CD4-positive, alpha-beta T cell treated with Interleukin-4 for 4 hours (primary cell): ENCODE measurements around the gene CA9.

Experiments
- DNase-seq: peaks from one replicate; pipeline ENCODE4 v3.0.0-alpha.2; 2020

The CA9 gene

GRCh38 chr9:35652829-35653209 is 20.9 kb upstream of the CA9 start:
- DNase-seq = no peak

DNA sequence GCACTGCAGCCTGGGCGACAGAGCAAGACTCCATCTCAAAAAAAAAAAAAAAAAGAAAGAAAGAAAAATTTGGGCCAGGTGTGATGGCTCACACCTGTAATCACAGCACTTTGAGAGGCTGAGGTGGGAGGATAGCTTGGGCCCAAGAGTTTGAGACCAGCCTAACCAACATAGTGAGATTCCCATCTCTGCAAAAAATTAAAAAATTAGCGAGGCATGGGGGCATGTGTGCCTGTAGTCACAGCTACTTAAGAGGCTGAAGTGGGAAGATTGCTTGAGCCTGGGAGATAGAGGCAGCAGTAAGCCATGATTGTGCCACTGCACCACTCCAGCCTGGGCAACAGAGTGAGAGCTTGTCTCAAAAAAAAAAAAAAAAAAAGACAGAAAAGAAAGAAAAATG is 20.1 kb upstream of the CA9 start:
- DNase-seq = no peak

GRCh38 chr9:35656348-35656747 is 17.4 kb upstream of the CA9 start:
- DNase-seq = no peak

DNA sequence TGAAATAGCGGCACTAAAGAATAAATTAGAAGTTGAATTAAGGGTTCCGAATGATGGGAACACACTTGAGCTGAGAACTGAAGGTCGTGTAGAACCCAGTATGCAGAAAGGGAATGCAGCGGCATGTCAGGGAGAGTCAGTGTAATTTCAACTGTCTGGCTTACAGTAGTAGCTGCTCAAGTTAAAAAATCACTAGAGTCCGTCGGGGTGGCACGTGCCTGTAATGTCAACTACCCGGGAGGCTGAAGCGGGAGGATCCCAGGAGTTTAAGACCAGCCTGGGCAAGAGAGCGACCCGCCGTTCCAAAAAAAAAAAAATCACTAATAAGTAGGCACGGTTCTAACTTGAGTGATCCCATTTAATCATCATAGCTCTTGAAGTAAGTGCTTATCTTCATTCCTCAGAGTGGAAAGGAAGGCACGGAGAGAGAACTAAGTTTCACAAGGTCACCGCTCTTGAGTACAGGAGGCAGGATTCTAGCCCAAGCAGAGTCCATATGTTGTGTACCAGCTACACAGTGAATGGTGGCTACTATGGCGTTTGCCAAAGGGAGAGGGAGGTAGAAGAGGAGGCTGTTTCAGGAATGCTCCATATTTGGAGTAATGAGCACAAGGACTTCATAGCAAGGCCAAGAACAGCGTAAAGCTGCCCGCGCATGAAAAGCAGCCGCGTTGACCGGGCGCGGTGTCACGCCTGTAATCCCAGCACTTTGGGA is 16.7 kb upstream of the CA9 start:
- DNase-seq = no peak

DNA sequence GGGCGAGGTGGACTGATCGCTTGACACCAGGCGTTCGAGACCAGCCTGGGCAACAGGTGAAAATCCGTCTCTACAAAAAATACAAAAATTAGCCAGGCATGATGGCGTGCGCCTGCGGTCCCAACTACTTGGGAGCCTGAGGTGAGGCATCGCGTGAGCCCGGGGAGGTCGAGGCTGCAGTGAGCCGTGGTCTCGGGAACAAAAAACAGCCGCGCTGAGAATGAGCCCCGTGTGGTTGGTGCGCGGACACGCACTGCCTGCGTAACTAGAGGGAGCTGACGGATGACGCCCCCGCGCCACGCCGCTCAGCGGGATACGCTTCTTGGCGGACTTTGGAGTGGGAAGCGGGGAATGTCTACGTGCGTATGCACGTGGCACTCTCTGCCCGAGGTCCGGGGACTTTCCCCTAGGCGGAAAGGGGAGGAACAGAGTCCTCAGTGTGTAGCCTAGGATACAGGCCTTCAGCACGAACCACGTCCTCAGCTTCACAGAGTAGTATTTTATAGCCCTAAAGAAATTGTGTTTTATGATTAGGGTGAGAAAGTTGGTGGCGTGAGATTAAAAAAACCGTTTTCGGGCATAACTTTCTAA is 16.1 kb upstream of the CA9 start, which contains the start of gene RMRP:
Gene RMRP, minus strand, starts transcription at position 474 of the 591 bp plus-strand sequence.
- peak; percentile 96 for DNase-seq

- DNase-seq = peak; percentile 78
Observed at GRCh38 chr9:35658137-35658967, 15.4 kb upstream of the CA9 start, which contains the start of gene CCDC107. CCDC107 (plus strand) TSS chr9:35658292; CDS start chr9:35658380, 88 bp downstream.

- DNase-seq = no peak
Observed at GRCh38 chr9:35658968-35659220, 14.8 kb upstream of the CA9 start.

- no peak for DNase-seq
Observed at GRCh38 chr9:35659340-35659739, 14.4 kb upstream of the CA9 start.

- DNase-seq = no peak
Observed at GRCh38 chr9:35660966-35661415, 12.7 kb upstream of the CA9 start.

- peak; percentile 62 for DNase-seq
Observed at GRCh38 chr9:35661756-35662350, 11.9 kb upstream of the CA9 start.

GRCh38 chr9:35662437-35662836 is 11.3 kb upstream of the CA9 start:
- DNase-seq = no peak

GRCh38 chr9:35664531-35665470 is 8.9 kb upstream of the CA9 start, which contains the start of gene ARHGEF39:
ARHGEF39 (minus strand) TSS chr9:35665195; CDS start chr9:35665169, 26 bp downstream.
- peak; percentile 53 for DNase-seq

DNA sequence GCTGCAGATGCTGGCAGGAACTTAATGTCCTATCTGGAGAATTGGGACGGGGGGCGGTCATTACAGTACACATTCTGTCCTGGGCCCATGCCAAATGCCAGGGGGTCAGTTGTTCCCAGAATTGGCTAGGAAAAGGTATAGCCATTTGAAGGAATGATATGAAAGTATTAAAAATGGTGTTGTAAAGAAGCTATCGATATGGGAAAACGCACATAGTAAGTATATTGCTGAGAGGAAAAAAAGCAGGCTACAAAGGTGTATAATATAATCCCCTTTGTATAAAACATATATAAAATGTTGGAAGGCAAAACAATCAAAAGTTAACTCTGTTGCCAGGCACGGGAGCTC is 8.3 kb upstream of the CA9 start:
- no peak for DNase-seq

DNA sequence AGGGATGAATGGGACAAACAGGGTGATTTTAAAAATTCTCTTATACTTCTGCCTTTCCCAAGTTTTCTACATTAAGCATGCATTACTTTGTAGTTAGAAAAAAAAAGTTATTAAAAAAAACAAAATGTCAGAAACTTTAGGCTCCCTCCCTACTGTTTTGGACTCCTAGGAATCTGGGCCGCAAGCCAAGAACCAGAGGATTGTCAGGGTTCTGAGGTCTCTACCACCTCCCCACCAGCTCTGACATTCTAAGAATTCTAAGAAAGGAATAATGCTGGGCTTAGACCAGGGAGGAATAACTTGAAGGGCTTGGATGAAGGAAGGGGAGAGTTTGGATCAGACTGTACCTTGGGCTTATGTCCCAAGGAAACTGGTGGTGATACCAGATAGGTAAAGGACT is 7.7 kb upstream of the CA9 start:
- DNase-seq = no peak

DNA sequence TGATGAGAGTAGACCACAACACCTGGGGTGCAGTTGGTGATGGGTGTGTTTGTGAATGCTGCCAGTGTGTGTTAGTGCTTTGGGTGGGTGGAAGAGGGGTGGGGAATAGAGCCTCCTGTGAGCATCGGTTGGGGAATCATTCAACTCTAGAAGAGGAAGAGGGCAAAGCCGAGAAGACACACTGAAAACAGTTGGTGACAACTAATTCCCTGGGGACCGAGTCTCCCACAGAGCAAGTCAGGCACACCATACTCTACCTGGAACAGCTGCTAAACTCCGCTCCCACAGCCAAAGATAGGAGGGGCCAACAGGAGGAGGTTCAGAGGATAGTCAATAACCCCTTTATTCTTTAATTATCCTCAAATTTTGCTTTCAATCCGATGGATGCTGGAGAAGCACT is 7.2 kb upstream of the CA9 start:
- no peak for DNase-seq

DNA sequence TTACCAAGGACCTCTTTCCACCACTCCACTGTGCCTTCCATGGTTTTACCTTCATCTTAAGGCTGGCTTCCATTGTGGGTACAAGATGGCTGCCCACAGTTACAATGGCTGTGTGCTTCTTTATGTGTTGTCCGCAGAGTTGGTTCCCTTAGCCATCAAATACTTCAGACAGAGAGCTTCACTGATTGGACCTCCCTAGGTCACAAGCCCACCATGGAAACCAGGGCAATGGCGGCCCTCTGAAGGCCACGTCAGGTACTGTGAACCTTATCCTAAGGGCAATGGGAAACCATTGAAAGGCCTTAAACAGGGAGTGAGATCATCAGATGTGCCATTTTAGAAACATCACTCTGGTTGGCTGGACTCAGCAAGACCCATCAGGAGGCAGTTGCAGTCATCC is 5.8 kb upstream of the CA9 start:
- DNase-seq = no peak

DNA sequence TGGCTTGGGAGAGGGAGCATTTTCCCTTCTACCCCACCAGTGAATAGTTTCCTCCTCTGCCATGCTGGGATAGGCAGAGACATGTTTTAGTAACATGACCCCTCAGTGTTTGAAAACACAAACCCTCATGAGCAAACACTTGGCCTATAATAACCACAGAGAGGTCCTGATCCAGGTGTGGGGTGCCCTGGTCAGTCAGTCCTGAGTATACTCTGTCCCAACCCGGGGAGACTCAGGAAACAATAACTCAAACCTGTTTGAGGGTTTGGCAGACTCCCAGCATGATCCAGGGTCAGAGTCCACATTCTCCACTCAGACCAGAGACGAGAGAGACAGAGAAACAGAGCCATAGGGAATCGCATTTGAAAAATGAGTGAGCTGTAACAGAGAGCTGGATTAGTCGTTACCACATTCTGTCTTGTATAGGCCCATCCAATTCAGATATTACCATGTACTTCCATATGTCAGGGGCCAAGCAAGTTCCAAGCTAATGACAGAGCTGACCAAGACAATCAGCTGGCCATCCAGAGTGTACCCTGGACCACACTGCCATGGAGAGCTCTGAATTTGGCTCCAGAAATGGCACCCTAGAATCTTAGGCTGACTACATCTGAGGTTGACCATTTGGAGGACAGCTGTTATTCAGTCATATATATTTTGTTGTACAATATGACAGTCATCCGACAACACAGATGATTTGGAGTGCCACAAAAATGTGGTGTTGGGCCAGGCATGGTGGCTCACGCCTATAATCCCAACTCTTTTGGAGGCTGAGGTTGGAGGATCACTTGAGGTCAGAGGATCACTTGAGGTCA is 4.2 kb upstream of the CA9 start:
- DNase-seq = no peak

DNA sequence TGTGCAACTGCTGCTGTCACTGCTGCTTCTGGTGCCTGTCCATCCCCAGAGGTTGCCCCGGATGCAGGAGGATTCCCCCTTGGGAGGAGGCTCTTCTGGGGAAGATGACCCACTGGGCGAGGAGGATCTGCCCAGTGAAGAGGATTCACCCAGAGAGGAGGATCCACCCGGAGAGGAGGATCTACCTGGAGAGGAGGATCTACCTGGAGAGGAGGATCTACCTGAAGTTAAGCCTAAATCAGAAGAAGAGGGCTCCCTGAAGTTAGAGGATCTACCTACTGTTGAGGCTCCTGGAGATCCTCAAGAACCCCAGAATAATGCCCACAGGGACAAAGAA is 265 bp downstream of the CA9 start:
- no peak for DNase-seq

DNA sequence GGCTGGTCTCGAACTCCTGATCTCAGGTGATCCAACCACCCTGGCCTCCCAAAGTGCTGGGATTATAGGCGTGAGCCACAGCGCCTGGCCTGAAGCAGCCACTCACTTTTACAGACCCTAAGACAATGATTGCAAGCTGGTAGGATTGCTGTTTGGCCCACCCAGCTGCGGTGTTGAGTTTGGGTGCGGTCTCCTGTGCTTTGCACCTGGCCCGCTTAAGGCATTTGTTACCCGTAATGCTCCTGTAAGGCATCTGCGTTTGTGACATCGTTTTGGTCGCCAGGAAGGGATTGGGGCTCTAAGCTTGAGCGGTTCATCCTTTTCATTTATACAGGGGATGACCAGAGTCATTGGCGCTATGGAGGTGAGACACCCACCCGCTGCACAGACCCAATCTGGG is 1.5 kb downstream of the CA9 start:
- DNase-seq = no peak

- DNase-seq = no peak
Observed at GRCh38 chr9:35675732-35676392, 2.1 kb downstream of the CA9 start.

GRCh38 chr9:35679091-35679490 is 5.4 kb downstream of the CA9 start:
- no peak for DNase-seq
